ENCODE measurements around the gene SLC6A2. TPM values are rescaled to one million over a fixed set of nuclear protein-coding genes. Genes with fewer than 3 reads are reported as not detected.
A peak's percentile ranks its signal among the peaks of the same experiment; 100 is the strongest.

The SLC6A2 gene
- total and polyA plus RNA-seq, 2 of the 13 experiments (the other 11 are each of a cell fraction or from before 2014, with no cell fraction given), result 0.62 to 0.66 TPM

DNA sequence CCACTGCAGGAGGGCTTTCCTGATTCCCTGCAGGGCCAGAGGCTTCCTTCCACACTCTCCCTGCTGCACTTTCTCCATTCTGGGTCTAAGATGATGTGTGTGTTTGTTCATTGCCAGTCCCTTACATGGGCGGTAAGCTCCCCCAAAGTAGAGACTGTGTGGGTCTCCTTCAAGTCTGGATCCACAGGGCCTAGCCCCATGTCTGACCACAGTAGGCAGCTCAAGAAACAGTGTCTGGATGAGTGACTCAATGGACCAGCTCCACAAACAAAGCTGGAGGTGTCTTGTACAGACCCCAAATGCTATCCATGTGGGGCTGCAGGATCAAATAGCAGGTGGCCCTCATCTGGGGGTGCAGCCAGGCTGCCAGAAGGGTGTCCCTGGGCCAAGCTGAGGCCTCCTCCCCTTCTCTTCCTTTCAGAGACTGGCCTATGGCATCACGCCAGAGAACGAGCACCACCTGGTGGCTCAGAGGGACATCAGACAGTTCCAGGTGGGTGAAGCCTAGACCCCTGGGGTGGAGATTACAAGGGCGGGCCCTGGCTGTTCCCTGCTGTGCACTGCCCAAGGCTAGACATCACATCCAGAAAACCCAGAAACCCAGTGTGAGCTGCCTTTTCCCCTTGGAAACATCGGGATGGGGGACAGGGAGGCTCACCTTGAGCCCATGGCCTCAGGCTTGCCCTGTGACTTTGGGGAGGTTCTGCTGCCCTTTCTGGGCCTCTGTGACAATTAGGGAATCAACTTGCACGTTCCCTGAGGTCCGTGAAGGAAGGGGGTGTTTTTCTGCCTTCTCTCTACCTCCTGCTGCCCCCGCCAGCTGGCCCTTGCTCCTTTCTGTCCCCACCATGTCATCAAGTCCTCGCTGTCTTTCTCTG lies 45.9 kb downstream of the SLC6A2 start (continued):
- TF ChIP-seq ZNF839 (CRISPR knock-in tag; IDR thresholded peaks at IDR 0.05; ENCODE audit: borderline replicate concordance), result no peak
- no peak for TF ChIP-seq CENPBD1 (CRISPR knock-in tag; IDR thresholded peaks at IDR 0.05; ENCODE audit: borderline replicate concordance, low read depth)
- TF ChIP-seq CEBPB (IDR thresholded peaks at IDR 0.05; ENCODE audit: borderline replicate concordance, low read depth, low read length), result no peak
- no peak for TF ChIP-seq NCOA2 (CRISPR knock-in tag; IDR thresholded peaks at IDR 0.05)
- no peak for TF ChIP-seq ZNF432 (CRISPR knock-in tag; IDR thresholded peaks at IDR 0.05; ENCODE audit: borderline replicate concordance)
- TF ChIP-seq KDM1A (CRISPR knock-in tag; IDR thresholded peaks at IDR 0.05), result no peak
- TF ChIP-seq, protein P1, sequence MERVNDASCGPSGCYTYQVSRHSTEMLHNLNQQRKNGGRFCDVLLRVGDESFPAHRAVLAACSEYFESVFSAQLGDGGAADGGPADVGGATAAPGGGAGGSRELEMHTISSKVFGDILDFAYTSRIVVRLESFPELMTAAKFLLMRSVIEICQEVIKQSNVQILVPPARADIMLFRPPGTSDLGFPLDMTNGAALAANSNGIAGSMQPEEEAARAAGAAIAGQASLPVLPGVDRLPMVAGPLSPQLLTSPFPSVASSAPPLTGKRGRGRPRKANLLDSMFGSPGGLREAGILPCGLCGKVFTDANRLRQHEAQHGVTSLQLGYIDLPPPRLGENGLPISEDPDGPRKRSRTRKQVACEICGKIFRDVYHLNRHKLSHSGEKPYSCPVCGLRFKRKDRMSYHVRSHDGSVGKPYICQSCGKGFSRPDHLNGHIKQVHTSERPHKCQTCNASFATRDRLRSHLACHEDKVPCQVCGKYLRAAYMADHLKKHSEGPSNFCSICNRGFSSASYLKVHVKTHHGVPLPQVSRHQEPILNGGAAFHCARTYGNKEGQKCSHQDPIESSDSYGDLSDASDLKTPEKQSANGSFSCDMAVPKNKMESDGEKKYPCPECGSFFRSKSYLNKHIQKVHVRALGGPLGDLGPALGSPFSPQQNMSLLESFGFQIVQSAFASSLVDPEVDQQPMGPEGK (CRISPR knock-in tag; IDR thresholded peaks at IDR 0.05), result no peak
- TF ChIP-seq ISL2 (CRISPR knock-in tag; IDR thresholded peaks at IDR 0.05), result 0 out of 2 replicates have a peak, but pooled peaks have one; percentile 23
- no peak for TF ChIP-seq ZNF563 (CRISPR knock-in tag; IDR thresholded peaks at IDR 0.05)
- no peak for TF ChIP-seq SP140L (CRISPR knock-in tag; IDR thresholded peaks at IDR 0.05; ENCODE audit: borderline replicate concordance)
- 0 out of 2 replicates have a peak, but pooled peaks have one; percentile 36 for TF ChIP-seq ZNF772 (CRISPR knock-in tag; IDR thresholded peaks at IDR 0.05)
- TF ChIP-seq ZFX (CRISPR knock-in tag; IDR thresholded peaks at IDR 0.05; ENCODE audit: low read depth), result peak; percentile 56; the same call in 1 of the 2 replicates
- TF ChIP-seq ELF1 (CRISPR knock-in tag; IDR thresholded peaks at IDR 0.05), result no peak
- no peak for TF ChIP-seq TBP (CRISPR knock-in tag; IDR thresholded peaks at IDR 0.05)
- peak; percentile 30; the same call in 1 of the 2 replicates for TF ChIP-seq CBX5 (CRISPR knock-in tag; IDR thresholded peaks at IDR 0.05; ENCODE audit: borderline replicate concordance)
- TF ChIP-seq UBTF (CRISPR knock-in tag; IDR thresholded peaks at IDR 0.05), result no peak
- TF ChIP-seq SALL1 (CRISPR knock-in tag; IDR thresholded peaks at IDR 0.05), result peak; percentile 64; the same call in 1 of the 2 replicates
- no peak for TF ChIP-seq ZNF280B (CRISPR knock-in tag; IDR thresholded peaks at IDR 0.05; ENCODE audit: borderline replicate concordance)
- TF ChIP-seq GRHL1 (CRISPR knock-in tag; conservative IDR thresholded peaks at IDR 0.05), result no peak
- no peak for TF ChIP-seq ZNF674 (CRISPR knock-in tag; IDR thresholded peaks at IDR 0.05; ENCODE audit: low read depth)
- no peak for TF ChIP-seq SIX1 (CRISPR knock-in tag; IDR thresholded peaks at IDR 0.05; ENCODE audit: borderline replicate concordance)
